ENCODE data around the gene RAMP3.

GRCh38 chr7:45161842-45162241, 4.3 kb downstream of the RAMP3 start:
- no peak for TF ChIP-seq POLR2A (IDR thresholded peaks at IDR 0.05; ENCODE audit: low read length)
- no peak for TF ChIP-seq GATA1 (IDR thresholded peaks at IDR 0.05; ENCODE audit: low read depth, low read length)

All from erythroblast (primary cell).